B cell (primary cell): ENCODE measurements around the gene DUSP15. TPM values are rescaled to one million over a fixed set of nuclear protein-coding genes. Genes with fewer than 3 reads are reported as not detected.

ENCODE experiments used
- ATAC-seq: fragments of 200-7000 bp; cut with Tn5 transposase; one replicate; pipeline ENCODE4 v1.10.0; 2021; ENCODE audit warnings: low read depth, mild to moderate bottlenecking, moderate number of reproducible peaks, moderate library complexity
- CTCF ChIA-PET: fragments of 350-600 bp; sonication (Branson Sonifier 250); formaldehyde crosslinking; loops from one replicate; lab custom pipeline; 2021; ENCODE audit warnings: antibody characterized with exemption, inconsistent platforms; lab: Charles Lee
- POLR2A ChIA-PET: fragments of 350-600 bp; sonication (Branson Sonifier 250); formaldehyde crosslinking; loops from one replicate; lab custom pipeline; 2021; ENCODE audit warnings: antibody characterized with exemption; lab: Charles Lee
- DNase-seq: peaks from one replicate; pipeline ENCODE4 v3.0.0; 2013
- H2AFZ ChIP-seq: 2 replicates; pipeline ENCODE4 v1.6.1; 2012; ENCODE audit warnings: mild to moderate bottlenecking, low read depth, low read length; ENCODE audit not compliant: insufficient read depth, poor library complexity, severe bottlenecking
- H3K27ac ChIP-seq, 2 donors: 1 replicate in 1 of 2; 2 replicates in 1 of 2; pipeline ENCODE4 v1.5.1; 2012 to 2013; ENCODE audit warnings: low read length in 2 of 2, mild to moderate bottlenecking in 2 of 2, moderate library complexity in 1 of 2
- H3K27me3 ChIP-seq, 4 experiments: fragments of 200-600 bp in 1 of 4; sonication (generic) in 1 of 4; replicated peaks in 1 of 4; 1 replicate in 2 of 4; 2 replicates in 2 of 4; pipeline versions ENCODE4 v1.6.1 to v1.7.0; 2013 to 2016; ENCODE audit warnings: low read length in 3 of 4, mild to moderate bottlenecking in 2 of 4, mixed read lengths in 1 of 4, moderate library complexity in 1 of 4; ENCODE audit not compliant: insufficient read depth in 4 of 4, control insufficient read depth in 3 of 4; ENCODE audit errors: control extremely low read depth in 1 of 4
- H3K36me3 ChIP-seq, 2 experiments: replicated peaks in 1 of 2; 1 replicate in 1 of 2; 2 replicates in 1 of 2; pipeline versions ENCODE4 v1.6.1 to v1.7.1; 2013; ENCODE audit warnings: low read length in 1 of 2; ENCODE audit not compliant: insufficient read depth in 2 of 2, control insufficient read depth in 1 of 2; ENCODE audit errors: control extremely low read depth in 1 of 2, extremely low read depth in 1 of 2
- H3K4me1 ChIP-seq, 2 donors: fragments of 200-600 bp in 1 of 2; sonication (generic) in 1 of 2; 1 replicate in 1 of 2; 2 replicates in 1 of 2; pipeline versions ENCODE4 v1.5.1 to v1.6.1; 2013 to 2017; ENCODE audit warnings: low read length in 2 of 2; ENCODE audit not compliant: control insufficient read depth in 2 of 2, insufficient read depth in 2 of 2
- H3K4me2 ChIP-seq: replicated peaks from 2 replicates; pipeline ENCODE3; 2012; ENCODE audit warnings: mild to moderate bottlenecking, low read depth, low read length; ENCODE audit not compliant: poor library complexity, severe bottlenecking
- H3K4me3 ChIP-seq, 5 experiments: fragments of 200-600 bp in 1 of 5; sonication (generic) in 1 of 5; 1 replicate in 3 of 5; 2 replicates in 2 of 5; pipeline versions ENCODE4 v1.5.1 to v1.7.0; 2011 to 2016; ENCODE audit warnings: low read length in 4 of 5, mild to moderate bottlenecking in 4 of 5, low read depth in 2 of 5, control low read depth in 1 of 5, moderate library complexity in 1 of 5; ENCODE audit not compliant: insufficient read depth in 1 of 5; ENCODE audit errors: control extremely low read depth in 1 of 5, extremely low read depth in 1 of 5
- H3K79me2 ChIP-seq: fragments of 200-600 bp; sonication (generic); one replicate; pipeline ENCODE4 v1.6.0; 2016; ENCODE audit warnings: low read length; ENCODE audit not compliant: control insufficient read depth, insufficient read depth
- H3K9ac ChIP-seq: fragments of 200-600 bp; sonication (generic); 2 replicates; pipeline ENCODE4 v1.6.1; 2017; ENCODE audit warnings: mild to moderate bottlenecking, low read length, moderate library complexity
- H3K9me3 ChIP-seq, 3 donors: one replicate each; pipeline versions ENCODE4 v1.6.1 to v1.7.1; 2013; ENCODE audit warnings: low read length in 2 of 3; ENCODE audit not compliant: control insufficient read depth in 2 of 3, insufficient read depth in 1 of 3; ENCODE audit errors: control extremely low read depth in 1 of 3
- H4K20me1 ChIP-seq: 2 replicates; pipeline ENCODE4 v1.6.0; 2012; ENCODE audit warnings: mild to moderate bottlenecking, low read length; ENCODE audit not compliant: insufficient read depth, control insufficient read depth, poor library complexity, severe bottlenecking
- H3K27ac Mint-ChIP-seq: one replicate; pipeline ENCODE4 v1.8.0; 2021; ENCODE audit warnings: mixed read lengths
- H3K27me3 Mint-ChIP-seq: one replicate; pipeline ENCODE4 v1.8.0; 2021; ENCODE audit warnings: mixed read lengths
- H3K4me1 Mint-ChIP-seq: one replicate; pipeline ENCODE4 v1.8.0; 2021; ENCODE audit warnings: mixed read lengths
- H3K4me3 Mint-ChIP-seq: one replicate; pipeline ENCODE4 v1.8.0; 2021; ENCODE audit warnings: mixed read lengths
- H3K9me3 Mint-ChIP-seq: one replicate; pipeline ENCODE4 v1.8.0; 2022; ENCODE audit warnings: mixed read lengths; ENCODE audit not compliant: insufficient read depth
- EZH2 ChIP-seq: IDR thresholded peaks from 2 replicates; pipeline ENCODE4 v1.6.1; 2012; ENCODE audit warnings: borderline replicate concordance, low read depth, mild to moderate bottlenecking, moderate library complexity, low read length; ENCODE audit not compliant: insufficient read depth, poor library complexity, severe bottlenecking
- WGBS: methylation state at CpG from one replicate; pipeline ENCODE4 v1.1.5; 2013; ENCODE audit warnings: missing lambda C conversion rate; ENCODE audit not compliant: insufficient coverage; 5-methylcytosine and 5-hydroxymethylcytosine counted together
- intact Hi-C: fragments of 100-400 bp; cut with micrococcal nuclease; formaldehyde crosslinking; loops from one replicate; pipeline ENCODE4 v1.10.0; 2022
- polyA plus RNA-seq: library from polyadenylated mRNA; depleted of rRNA; stranded (reverse); fragments of >200 nt; gene quantifications from 2 replicates; pipeline ENCODE4 v1.2.3, GENCODE V29; 2012
- total RNA-seq, 2 donors: library from RNA; stranded (reverse); fragments of 120-200 nt in 1 of 2; gene quantifications; 1 replicate in 1 of 2; 2 replicates in 1 of 2; pipeline versions ENCODE4 v1.2.3 to v1.2.4, GENCODE V29; 2013 to 2022
- TF ChIP-seq, protein P1 (sequence below): fragments of 200-600 bp; IDR thresholded peaks from one replicate; pipeline ENCODE4 v1.8.0; 2022; ENCODE audit warnings: antibody characterized with exemption, mild to moderate bottlenecking

The DUSP15 gene
- total and polyA plus RNA-seq, 2 donors (not counting 1 experiment from before 2014, with no cell fraction given): 0.78 to 3.3 TPM

DNA sequence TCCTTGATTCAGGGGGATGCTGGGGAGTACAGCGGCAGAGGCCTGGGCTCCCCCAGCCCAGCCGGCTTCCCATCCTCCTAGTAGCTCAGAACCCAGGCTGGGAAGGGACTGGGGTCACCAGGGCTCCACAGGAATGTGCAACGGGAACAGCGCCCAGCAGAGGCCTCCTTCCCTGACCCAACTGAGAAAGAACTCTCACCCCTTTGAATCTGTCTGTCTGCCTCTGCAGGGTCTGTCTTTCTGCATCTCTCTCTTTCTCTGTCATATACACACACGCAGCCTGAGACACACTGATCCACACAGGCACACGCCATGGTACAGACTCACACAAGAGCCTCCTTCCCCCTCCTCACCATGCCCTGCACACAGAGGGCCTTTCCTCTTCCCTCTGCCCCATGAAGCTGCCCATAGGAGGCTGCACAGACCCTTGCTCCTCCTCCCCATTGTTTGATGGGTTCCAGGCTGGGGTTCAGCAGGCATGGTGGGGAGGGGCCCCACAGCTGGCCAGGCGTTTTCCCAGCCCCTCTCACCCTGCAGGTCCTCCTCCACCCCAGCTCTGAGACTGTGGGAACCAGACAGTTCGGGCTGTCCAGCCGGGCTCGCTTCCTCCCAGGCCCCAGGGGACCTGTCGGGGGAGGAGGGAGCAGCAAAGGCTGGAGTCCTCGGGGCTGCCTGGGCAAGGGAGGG is 27.7 kb downstream of the DUSP15 start:
- Histone ChIP-seq H3K79me2 (no peaks in the 10 kb centered on the region), H3K36me3 (no peaks in the 10 kb centered on the region), H3K4me2 (no peak overlapping the region), H3K4me3 (no peak overlapping the region), H3K4me1 (peaks cover 0 to 6% of the 10 kb centered on the region in 2 donors), H3K9me3 (no peaks in the 10 kb centered on the region), H2AFZ (no peak overlapping the region), H3K27me3 (peaks cover 0 to 3% (median 0%) of the 10 kb centered on the region in 4 experiments), H3K9ac (no peak overlapping the region), H3K27ac (no peak overlapping the region), H4K20me1 (no peaks in the 10 kb centered on the region)
- no peak for DNase-seq
- CTCF ChIA-PET: no interaction called here
- WGBS: 89% methylated on average over 6 of the region's 12 CpGs
- POLR2A ChIA-PET: no interaction called here
- Mint-ChIP-seq H3K27me3 (no peaks in the 10 kb centered on the region), H3K4me1 (peaks cover 8% of the 10 kb centered on the region), H3K9me3 (no peaks in the 10 kb centered on the region), H3K4me3 (no peak overlapping the region), H3K27ac (no peak overlapping the region)
- ATAC-seq: no peak
- intact Hi-C loops: no loop called here
- TF ChIP-seq, protein P1, sequence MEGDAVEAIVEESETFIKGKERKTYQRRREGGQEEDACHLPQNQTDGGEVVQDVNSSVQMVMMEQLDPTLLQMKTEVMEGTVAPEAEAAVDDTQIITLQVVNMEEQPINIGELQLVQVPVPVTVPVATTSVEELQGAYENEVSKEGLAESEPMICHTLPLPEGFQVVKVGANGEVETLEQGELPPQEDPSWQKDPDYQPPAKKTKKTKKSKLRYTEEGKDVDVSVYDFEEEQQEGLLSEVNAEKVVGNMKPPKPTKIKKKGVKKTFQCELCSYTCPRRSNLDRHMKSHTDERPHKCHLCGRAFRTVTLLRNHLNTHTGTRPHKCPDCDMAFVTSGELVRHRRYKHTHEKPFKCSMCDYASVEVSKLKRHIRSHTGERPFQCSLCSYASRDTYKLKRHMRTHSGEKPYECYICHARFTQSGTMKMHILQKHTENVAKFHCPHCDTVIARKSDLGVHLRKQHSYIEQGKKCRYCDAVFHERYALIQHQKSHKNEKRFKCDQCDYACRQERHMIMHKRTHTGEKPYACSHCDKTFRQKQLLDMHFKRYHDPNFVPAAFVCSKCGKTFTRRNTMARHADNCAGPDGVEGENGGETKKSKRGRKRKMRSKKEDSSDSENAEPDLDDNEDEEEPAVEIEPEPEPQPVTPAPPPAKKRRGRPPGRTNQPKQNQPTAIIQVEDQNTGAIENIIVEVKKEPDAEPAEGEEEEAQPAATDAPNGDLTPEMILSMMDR: no peak
- no peak for TF ChIP-seq EZH2

DNA sequence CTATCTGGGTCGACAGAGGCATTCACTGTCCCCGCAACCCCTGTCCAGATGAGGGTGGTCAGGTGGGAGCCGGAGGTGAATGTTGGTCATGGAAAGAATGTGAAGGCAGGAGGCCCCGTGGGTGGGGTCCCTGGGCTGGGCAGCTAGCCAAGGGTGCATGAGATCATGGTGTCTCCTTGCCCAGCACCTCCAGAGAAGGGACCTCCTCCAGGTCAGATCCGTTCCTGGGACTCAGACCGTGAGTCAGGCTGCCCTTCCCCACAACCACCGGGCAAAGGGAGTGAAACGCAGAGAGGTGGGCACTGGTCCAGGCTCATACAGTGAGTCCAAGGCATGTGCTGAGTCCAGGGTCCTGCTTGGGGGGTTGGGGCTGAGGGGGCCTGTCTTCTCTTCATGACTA is 28.4 kb downstream of the DUSP15 start:
- Mint-ChIP-seq H3K4me3 (no peak overlapping the region), H3K9me3 (no peaks in the 10 kb centered on the region), H3K27me3 (no peaks in the 10 kb centered on the region), H3K4me1 (peaks cover 9% of the 10 kb centered on the region), H3K27ac (no peak overlapping the region)
- Histone ChIP-seq H3K9ac (no peak overlapping the region), H3K27me3 (peaks cover 0 to 3% (median 0%) of the 10 kb centered on the region in 4 experiments), H3K4me1 (peaks cover 0 to 6% of the 10 kb centered on the region in 2 donors), H3K79me2 (no peaks in the 10 kb centered on the region), H4K20me1 (no peaks in the 10 kb centered on the region), H3K4me2 (no peak overlapping the region), H3K36me3 (no peaks in the 10 kb centered on the region), H3K27ac (no peak overlapping the region), H3K4me3 (no peak overlapping the region), H3K9me3 (no peaks in the 10 kb centered on the region), H2AFZ (no peak overlapping the region)
- TF ChIP-seq EZH2: no peak
- TF ChIP-seq, protein P1: no peak
- DNase-seq (no peak), ATAC-seq (no peak)
- CTCF ChIA-PET: no interaction called here
- intact Hi-C loops: no loop called here
- POLR2A ChIA-PET: interaction anchor here (0.6 kb wide), 1 partner anchor 51 kb away, joined by 3 read pairs; no protein-coding TSS in a partner anchor
- WGBS: 94% methylated on average over 8 of the region's 8 CpGs
